ENCODE measurements around the gene FAM234A. TPM values are rescaled to one million over a fixed set of nuclear protein-coding genes. Genes with fewer than 3 reads are reported as not detected.
A peak's percentile ranks its signal among the peaks of the same experiment; 100 is the strongest.

FAM234A gene
- total and polyA plus RNA-seq, 2 donors from 2014 or later = 65.3 to 109 TPM

DNA sequence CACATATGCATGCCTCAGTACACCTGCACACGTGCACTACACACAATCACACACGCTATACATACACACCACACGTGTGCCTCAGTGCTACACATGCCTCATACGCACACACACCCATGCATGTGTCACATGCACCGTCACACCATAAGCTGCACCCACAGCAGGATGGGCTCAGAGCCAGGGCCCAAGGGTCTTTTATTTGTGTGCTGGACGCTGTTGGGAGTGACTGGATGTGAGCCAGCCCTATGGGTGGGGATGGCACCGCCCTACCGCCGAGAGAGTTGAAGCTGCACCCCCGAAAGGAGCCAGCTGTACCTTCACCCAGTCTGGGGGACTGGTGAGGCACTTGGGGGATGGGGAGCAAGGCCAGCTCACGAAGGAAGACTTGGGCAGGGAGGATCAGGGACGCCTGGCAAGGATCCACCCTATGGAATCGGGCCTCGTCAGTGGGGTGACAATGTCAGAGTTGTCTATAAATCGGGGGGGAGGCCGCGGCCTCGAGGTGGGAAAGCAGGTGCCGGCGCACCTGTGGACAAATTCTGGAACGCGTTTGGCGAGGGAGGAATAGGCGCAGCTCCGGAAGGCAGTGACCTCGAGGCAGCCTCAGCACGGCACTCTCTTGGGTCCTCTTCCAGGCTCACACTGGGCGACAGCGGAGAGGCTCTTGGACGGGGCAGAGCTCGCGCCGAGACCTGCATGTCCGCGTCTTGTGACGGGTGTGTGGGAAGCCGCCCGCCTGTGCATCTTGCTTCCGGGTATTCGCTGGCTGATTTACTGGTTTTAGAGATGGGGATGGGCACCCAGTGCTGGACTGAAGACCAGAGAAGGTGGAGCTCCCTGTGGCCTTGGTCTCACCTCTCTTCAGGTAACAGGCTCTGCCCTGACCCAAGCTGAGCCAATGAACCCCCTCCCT lies 33.8 kb downstream of the FAM234A start:
- TF ChIP-seq, protein P1, sequence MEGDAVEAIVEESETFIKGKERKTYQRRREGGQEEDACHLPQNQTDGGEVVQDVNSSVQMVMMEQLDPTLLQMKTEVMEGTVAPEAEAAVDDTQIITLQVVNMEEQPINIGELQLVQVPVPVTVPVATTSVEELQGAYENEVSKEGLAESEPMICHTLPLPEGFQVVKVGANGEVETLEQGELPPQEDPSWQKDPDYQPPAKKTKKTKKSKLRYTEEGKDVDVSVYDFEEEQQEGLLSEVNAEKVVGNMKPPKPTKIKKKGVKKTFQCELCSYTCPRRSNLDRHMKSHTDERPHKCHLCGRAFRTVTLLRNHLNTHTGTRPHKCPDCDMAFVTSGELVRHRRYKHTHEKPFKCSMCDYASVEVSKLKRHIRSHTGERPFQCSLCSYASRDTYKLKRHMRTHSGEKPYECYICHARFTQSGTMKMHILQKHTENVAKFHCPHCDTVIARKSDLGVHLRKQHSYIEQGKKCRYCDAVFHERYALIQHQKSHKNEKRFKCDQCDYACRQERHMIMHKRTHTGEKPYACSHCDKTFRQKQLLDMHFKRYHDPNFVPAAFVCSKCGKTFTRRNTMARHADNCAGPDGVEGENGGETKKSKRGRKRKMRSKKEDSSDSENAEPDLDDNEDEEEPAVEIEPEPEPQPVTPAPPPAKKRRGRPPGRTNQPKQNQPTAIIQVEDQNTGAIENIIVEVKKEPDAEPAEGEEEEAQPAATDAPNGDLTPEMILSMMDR (IDR thresholded peaks at IDR 0.05; ENCODE audit: borderline replicate concordance, extremely low read depth, insufficient read depth) = no peak
- no peak overlapping the region for H3K9ac ChIP-seq (ENCODE audit: low read length in 3 of 3)
- intact Hi-C loops (cut with DNase I) = no loop called here
- no peaks in the 10 kb centered on the region for H3K27me3 ChIP-seq (ENCODE audit: control insufficient read depth, insufficient read depth, low read length)
- no peaks in the 10 kb centered on the region for H3K4me1 ChIP-seq (ENCODE audit: control insufficient read depth in 2 of 3, insufficient read depth in 2 of 3, low read depth in 1 of 3, low read length in 3 of 3)
- H3K36me3 ChIP-seq (ENCODE audit: control insufficient read depth in 2 of 3, insufficient read depth in 3 of 3, low read length in 3 of 3) = peaks cover 0 to 9% (median 0%) of the 10 kb centered on the region in 3 donors
- H3K27ac ChIP-seq (ENCODE audit: low read depth in 2 of 2, low read length in 2 of 2) = no peak overlapping the region
- H3K4me3 ChIP-seq (ENCODE audit: low read length in 3 of 3) = no peak overlapping the region
- FAIRE-seq = no peak
- peaks cover 0 to 2% (median 0%) of the 10 kb centered on the region in 3 donors for H3K9me3 ChIP-seq (ENCODE audit: control insufficient read depth in 2 of 3, insufficient read depth in 1 of 3, low read length in 3 of 3)
- peak in 1 of 5 donors; percentile 61 for DNase-seq

DNA sequence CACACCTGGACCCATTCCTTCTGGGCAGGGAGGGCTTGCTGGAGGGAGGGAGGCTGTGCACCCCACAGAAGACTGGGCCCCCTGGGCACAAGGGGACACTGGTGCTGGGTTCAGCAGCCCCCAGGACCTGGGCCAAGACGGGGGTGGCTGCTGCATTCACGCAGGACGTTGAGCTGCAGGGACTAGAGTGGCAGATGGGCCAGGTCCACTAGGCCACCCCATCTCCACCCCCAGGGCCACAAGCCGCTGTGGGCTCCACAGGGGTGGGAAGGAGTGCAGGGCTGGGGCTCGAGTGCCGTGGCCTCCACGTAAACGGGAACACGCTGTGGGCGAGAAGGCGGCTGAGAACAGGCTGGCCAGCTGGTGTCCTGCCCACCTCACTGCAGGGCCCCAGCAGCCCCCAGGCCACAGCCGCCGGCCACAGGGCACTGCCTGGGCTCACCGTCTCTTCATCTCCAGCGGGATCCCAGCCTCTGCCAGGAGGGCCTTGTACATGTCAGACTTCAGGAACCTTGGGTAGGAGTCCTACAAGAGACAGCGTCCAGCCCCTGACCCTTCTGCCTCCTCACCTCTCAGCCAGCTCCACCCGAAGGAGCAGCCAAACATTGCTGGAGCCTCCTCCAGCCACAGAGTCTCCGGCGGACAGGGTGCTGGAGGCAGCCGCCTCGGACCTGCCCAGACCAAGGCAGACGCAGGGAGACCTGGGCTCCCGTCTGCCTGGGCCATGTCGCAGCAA lies 34.6 kb downstream of the FAM234A start:
- Histone ChIP-seq H3K9ac (ENCODE audit: low read length in 3 of 3) (no peak overlapping the region), H3K36me3 (ENCODE audit: control insufficient read depth in 2 of 3, insufficient read depth in 3 of 3, low read length in 3 of 3) (peaks cover 0 to 2% (median 0%) of the 10 kb centered on the region in 3 donors), H3K27me3 (ENCODE audit: control insufficient read depth, insufficient read depth, low read length) (no peaks in the 10 kb centered on the region), H3K4me3 (ENCODE audit: low read length in 3 of 3) (no peak overlapping the region), H3K9me3 (ENCODE audit: control insufficient read depth in 2 of 3, insufficient read depth in 1 of 3, low read length in 3 of 3) (peaks cover 0 to 2% (median 0%) of the 10 kb centered on the region in 3 donors), H3K4me1 (ENCODE audit: control insufficient read depth in 2 of 3, insufficient read depth in 2 of 3, low read depth in 1 of 3, low read length in 3 of 3) (no peaks in the 10 kb centered on the region), H3K27ac (ENCODE audit: low read depth in 2 of 2, low read length in 2 of 2) (no peak overlapping the region)
- DNase-seq (peak in 1 of 5 donors; percentile 68), FAIRE-seq (no peak)
- intact Hi-C loops (cut with DNase I) = no loop called here
- TF ChIP-seq, protein P1 (IDR thresholded peaks at IDR 0.05; ENCODE audit: borderline replicate concordance, extremely low read depth, insufficient read depth) = no peak

DNA sequence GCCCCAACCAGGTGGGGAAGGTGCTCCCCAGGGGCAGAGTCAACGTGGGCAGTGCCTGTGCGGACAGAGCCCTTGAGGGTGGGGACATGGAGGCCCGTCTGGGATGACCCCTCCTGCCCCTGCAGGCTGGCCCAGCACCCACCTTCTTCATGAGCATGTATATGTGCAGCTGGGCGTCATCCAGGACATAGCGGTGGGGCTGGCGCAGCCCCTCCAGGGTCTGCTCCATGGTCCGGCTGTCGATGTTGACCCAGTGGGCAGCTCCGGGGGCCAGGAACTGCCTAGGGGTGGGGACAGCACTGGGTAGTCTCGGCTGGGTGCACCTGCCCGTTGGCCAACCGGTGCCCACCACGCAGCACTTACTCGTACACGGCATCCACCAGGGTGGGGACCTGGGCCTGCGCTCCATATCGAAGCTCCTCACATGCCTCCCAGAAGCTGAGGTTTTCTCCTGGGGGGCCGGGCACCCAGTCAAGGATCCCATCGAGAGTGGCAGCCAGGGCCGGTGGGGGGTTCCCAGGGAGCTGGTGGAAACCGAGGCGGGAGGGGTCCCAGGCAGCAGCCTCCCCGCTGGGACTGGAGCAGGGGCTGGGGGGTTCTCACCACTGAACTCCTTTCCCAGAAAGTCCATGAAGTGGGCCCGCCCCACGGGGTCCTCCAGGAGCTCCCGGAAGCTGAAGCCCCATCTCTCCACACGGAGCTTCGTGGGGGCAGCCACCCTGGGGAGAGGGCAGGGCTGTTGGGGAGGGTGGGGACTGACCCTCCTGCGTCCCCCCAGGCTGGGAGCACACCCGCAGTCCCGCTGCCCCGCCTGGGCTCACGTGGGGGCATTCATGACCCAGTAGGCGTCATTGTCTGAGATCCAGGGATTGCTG lies 36.0 kb downstream of the FAM234A start:
- TF ChIP-seq, protein P1 (IDR thresholded peaks at IDR 0.05; ENCODE audit: borderline replicate concordance, extremely low read depth, insufficient read depth) = no peak
- Histone ChIP-seq H3K9me3 (ENCODE audit: control insufficient read depth in 2 of 3, insufficient read depth in 1 of 3, low read length in 3 of 3) (peaks cover 0 to 2% (median 0%) of the 10 kb centered on the region in 3 donors), H3K27ac (ENCODE audit: low read depth in 2 of 2, low read length in 2 of 2) (no peak overlapping the region), H3K36me3 (ENCODE audit: control insufficient read depth in 2 of 3, insufficient read depth in 3 of 3, low read length in 3 of 3) (no peaks in the 10 kb centered on the region), H3K4me3 (ENCODE audit: low read length in 3 of 3) (no peak overlapping the region), H3K9ac (ENCODE audit: low read length in 3 of 3) (no peak overlapping the region), H3K27me3 (ENCODE audit: control insufficient read depth, insufficient read depth, low read length) (no peaks in the 10 kb centered on the region), H3K4me1 (ENCODE audit: control insufficient read depth in 2 of 3, insufficient read depth in 2 of 3, low read depth in 1 of 3, low read length in 3 of 3) (no peaks in the 10 kb centered on the region)
- DNase-seq (peak in 1 of 5 donors; percentile 68), FAIRE-seq (no peak)
- intact Hi-C loops (cut with DNase I) = no loop called here
